Fibroblast of pulmonary artery (primary cell): ENCODE data around the gene TSC1.

ENCODE experiments used
- DNase-seq: peaks from one replicate; pipeline ENCODE4 v3.0.0-alpha.2; 2010; ENCODE audit warnings: low read depth
- H3K4me3 ChIP-seq: replicated peaks from 2 replicates; pipeline ENCODE4 v1.5.1; 2011; ENCODE audit warnings: low read depth, mild to moderate bottlenecking, control low read depth, low read length, moderate library complexity
- TF ChIP-seq, protein P1 (sequence below): IDR thresholded peaks from 2 replicates; pipeline ENCODE4 v1.5.1; 2011; ENCODE audit warnings: mild to moderate bottlenecking, control low read depth, low read length, inconsistent platforms; ENCODE audit errors: missing control alignments

TSC1 gene

DNA sequence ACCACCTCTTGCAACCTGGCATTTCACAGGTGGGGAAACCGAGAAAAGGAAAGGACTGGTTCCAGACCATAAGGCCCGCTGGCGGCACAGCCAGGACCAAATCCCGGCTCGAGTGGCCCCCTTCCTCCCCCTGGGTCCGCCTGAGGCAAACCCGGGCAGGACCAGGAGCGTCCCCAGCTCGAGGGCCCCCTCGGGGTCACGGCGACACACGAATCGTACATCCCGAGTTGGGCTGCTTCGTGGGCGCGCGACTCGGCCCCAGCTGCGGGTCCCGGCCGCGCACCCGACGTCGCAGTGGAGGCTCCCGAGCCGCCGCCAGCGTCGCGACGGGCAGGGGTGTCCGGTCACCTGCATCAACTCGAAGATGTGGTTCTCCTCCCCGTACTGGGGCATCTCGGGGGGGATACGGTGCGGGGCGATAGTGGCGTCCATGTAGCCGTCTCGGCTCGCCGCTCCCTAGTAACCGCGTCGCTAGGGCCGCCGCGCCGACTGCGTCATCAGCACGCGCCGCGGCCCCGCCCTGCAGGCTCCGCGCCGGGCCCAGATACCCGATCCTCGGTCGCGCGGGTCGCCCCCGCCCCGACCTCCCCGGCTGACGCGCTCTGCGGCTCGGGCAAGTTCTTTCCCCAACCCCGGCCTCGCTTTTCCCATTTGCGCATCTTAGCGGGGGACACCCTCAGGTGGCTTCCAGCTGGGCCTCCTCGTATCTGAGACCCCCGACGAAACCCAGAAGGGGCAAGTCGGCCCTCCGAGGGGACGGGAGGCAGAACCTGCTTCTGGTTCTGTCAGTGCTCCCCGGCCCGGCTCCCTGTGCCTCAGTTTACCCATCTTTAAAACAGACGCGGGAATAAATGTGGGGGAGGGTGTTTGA lies 66.4 kb downstream of the TSC1 start, which contains the start of gene AK8:
Gene AK8, minus strand, starts transcription at position 461 of the 871 bp plus-strand sequence. Its CDS starts 29 bp downstream, at position 432.
- peak within 1 kb of the TSS; percentile 98 for H3K4me3 ChIP-seq
- TF ChIP-seq, protein P1, sequence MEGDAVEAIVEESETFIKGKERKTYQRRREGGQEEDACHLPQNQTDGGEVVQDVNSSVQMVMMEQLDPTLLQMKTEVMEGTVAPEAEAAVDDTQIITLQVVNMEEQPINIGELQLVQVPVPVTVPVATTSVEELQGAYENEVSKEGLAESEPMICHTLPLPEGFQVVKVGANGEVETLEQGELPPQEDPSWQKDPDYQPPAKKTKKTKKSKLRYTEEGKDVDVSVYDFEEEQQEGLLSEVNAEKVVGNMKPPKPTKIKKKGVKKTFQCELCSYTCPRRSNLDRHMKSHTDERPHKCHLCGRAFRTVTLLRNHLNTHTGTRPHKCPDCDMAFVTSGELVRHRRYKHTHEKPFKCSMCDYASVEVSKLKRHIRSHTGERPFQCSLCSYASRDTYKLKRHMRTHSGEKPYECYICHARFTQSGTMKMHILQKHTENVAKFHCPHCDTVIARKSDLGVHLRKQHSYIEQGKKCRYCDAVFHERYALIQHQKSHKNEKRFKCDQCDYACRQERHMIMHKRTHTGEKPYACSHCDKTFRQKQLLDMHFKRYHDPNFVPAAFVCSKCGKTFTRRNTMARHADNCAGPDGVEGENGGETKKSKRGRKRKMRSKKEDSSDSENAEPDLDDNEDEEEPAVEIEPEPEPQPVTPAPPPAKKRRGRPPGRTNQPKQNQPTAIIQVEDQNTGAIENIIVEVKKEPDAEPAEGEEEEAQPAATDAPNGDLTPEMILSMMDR: no peak
- DNase-seq: peak; percentile 76

DNA sequence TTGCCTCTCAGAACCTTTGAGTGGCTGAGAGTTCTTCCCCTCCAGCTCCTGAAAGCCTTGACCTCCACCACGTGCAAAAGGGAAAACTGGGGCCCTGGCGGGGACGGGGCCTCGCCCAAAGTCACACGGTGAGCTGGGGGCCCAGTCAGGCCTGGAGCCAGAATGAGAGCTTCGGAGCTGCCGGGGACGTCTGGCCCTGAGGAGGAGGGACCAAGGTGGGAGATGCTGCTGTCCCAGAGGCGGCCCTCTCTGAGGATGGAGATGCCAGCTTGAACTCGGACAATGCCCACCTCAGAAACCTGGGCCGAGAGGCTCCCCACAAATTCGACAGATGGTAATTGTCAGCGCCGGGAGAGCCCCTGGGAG lies 67.0 kb downstream of the TSC1 start:
- peak overlapping the region; percentile 98 for H3K4me3 ChIP-seq
- no peak for DNase-seq
- TF ChIP-seq, protein P1: no peak

DNA sequence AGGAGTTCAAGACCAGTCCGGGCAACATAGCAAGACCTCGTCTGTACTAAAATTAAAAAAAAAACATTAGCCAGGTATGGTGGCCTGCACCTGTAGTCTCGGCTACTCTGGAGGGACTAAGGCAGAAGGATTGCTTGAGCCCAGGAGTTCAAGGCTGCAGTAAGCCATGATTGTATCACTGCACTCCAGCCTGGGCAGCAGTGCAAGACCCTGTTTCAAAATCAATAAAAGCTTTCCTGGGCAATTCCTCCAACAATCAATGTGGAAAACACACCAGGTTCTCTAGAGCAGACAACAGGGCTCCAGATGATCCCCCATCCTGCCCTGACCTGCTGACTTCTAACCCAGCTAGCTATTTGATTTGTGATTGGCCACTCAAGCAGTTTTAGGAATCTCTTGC lies 67.6 kb downstream of the TSC1 start:
- TF ChIP-seq, protein P1: no peak
- no peak overlapping the region for H3K4me3 ChIP-seq
- DNase-seq: no peak

DNA sequence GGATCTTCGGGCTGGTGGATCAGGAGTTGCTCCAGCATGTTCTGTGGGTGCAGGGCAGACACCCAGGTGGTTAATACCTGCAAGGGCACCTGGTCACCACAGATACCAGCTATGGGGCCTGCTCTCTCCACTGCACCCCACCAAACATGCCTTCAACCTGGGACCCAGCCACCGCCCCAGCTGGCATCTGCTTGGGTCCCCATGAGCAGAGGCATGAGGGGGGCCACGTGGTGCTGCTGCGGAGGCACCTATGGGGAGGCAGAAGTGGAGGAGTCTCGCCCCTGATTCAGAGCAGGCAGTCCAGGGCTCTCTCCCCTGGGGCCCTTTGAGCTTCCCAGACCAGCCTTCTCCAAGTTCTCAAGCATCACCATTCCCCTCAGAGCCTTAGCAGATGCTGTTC lies 69.3 kb downstream of the TSC1 start:
- no peak overlapping the region for H3K4me3 ChIP-seq
- TF ChIP-seq, protein P1: no peak
- no peak for DNase-seq

DNA sequence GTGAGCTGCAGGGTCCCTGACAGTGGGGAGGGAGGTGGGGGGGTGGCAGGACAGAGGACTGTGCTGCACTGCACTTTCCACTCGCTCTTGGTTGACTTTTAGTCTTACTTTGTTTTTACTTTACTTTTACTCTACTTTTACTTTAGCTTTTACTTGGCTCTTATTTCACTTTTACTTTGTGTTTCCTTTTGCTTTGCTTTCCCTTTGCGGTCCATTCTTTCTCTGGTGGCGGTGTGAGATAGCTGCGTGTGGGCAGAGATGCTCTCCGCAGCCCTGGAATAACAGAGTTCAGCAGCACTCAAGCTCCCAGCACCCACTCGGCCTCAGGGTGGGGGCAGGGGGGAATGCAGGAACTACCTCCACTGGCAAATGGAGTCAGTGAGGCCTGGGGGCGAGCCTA lies 71.0 kb downstream of the TSC1 start:
- TF ChIP-seq, protein P1: no peak
- H3K4me3 ChIP-seq: no peak overlapping the region
- DNase-seq: no peak

DNA sequence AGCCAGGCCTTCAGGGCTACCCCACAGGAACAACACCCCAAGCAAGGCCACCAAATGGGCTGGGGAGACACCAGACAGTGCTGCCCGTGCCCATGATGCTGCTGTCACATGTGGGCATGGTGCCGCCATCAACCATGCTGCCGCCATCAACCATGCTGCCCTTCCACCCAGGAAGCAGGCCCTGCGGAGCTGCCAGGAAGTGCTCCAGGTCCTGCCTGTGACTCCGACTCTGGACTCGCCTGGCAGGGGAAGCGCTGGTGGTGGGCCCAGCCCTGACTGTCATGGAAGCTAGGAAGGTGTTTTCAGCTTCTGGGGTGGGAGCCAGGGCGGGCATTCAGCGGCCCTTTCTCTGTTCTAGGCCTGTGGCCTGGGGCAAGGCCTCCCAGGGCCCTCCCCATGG lies 75.2 kb downstream of the TSC1 start:
- DNase-seq: no peak
- no peak overlapping the region for H3K4me3 ChIP-seq
- TF ChIP-seq, protein P1: no peak

DNA sequence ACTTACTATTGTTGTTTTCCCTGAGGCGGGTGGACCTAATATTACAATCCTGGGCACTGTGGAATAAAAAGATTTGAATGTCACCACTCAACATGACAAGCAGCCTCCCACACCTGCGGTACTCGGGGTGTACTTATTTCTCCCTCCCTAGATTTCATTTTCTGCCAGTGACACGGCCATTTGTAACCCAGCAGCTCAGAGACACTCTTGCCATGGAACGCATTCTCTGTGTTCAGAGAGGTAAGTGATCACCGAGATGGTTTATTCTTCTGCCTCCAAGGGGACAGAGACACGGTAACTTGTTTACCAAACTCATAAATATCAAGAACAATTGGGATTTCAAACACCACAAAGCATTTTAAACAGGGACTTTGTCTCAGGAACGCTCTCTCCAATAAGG lies 77.5 kb downstream of the TSC1 start:
- TF ChIP-seq, protein P1: no peak
- no peak overlapping the region for H3K4me3 ChIP-seq
- DNase-seq: no peak
